ENCODE data around the gene SLC7A6.

Gene SLC7A6

DNA sequence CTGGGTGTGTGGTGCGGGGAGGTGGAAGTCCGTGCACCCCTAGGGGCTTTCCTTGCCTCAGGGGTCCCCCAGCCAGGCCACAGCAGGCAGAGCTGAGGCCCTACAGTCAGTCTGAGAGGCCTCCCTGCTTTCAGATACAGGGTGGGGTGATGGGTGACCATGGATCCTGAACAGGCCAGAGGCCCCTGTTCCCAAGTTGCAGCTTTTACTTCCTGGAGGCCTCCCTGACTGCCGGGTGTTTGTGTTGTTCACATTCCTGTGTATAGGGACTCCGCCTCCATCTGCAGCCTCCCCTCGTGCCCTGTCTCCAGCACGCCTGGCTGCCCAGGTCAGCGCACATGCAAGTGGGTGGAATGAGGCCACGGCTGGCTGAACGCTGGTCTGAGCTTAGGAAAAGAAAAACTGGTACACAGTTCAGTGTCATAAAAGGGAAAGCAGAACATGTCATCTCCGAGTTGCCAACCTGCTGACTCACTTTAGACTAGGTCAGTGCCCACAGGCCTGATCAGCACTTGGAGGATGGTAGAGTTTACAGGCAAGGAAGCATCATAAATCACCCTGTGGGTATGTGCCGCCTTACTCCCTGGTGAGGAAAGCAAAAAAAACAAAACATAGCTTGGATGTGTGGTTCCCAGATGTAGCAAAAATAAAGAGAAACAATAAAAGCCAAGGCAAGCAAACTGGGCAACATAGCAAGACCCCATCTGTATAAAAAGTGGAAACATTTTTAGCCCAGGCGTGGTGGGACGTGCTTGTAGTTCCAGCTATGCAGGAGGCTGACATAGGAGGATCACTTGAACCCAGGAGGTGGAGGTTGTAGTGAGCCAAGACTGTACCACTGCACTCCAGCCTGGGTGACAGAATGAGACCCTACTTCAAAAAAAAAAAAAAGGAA is 6.2 kb upstream of the SLC7A6 start:
- no peak for DNase-seq

GRCh38 chr16:68259007-68259825 is 5.1 kb upstream of the SLC7A6 start:
- DNase-seq, result no peak

- DNase-seq, result no peak
Measured at GRCh38 chr16:68263559-68264127, 683 bp upstream of the SLC7A6 start.

- DNase-seq, result no peak
Measured at GRCh38 chr16:68265078-68265920, 973 bp downstream of the SLC7A6 start.

DNA sequence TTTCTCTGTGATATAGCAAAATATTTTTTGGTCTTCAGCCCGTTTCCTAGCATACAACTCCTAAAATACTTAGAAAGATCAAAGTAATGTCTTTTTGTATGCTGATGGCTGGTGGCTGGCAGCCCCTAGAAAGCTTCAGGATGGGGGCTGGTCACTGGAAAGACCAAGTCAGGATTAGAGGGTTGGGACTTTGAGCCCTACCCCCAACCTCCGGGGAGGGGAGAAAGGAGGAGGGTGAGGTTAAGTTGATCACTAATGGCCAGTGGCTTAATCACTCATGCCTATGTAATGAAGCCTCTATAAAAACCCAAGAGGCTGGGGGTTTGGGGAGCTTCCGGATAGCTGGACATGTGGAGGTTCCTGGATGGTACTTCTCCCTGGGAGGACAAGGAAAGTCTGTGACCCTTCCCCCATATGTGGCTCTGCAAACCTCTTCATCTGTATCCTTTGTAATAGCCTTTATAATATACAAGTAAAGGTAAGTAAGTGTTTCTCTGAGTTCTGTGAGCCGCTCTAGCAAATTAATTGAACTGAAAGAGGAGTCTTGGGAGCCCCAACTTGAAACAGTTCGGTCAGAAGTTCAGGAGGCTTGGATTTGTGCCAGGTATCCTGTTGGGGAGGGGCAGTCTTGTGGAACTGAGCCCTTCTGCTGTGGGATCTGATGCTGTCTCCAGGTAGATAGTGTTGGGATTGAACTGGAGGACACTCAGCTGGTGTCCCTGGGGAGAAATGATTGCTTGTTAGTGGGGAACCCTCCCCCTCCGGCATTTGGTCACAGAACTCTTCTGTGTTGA is 3.5 kb downstream of the SLC7A6 start:
- peak; percentile 39 for DNase-seq

GRCh38 chr16:68269793-68270192 is 5.5 kb downstream of the SLC7A6 start:
- DNase-seq, result no peak

GRCh38 chr16:68270353-68270752 is 6.0 kb downstream of the SLC7A6 start:
- no peak for DNase-seq

- peak; percentile 76 for DNase-seq
Measured at GRCh38 chr16:68272507-68273209, 8.3 kb downstream of the SLC7A6 start.

GRCh38 chr16:68273459-68273858 is 9.1 kb downstream of the SLC7A6 start:
- no peak for DNase-seq

DNA sequence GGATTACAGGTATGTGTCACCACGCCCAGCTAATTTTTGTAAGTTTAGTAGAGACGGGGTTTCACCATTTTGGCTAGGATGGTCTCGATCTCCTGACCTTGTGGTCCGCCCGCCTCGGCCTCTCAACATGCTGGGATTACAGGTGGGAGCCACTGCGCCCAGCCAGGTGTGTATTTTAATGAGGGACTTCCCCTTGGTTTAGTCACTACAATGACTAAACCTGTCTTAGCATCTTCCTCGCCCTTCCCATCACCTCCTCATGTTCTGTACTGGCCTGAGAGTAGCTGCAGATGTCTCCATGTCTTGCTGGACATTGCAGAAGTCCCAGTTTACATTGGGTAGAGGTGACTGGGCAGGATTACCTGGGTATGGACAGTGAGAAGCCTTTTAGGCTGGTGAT is 9.6 kb downstream of the SLC7A6 start:
- no peak for DNase-seq

GRCh38 chr16:68274441-68274840 is 10.1 kb downstream of the SLC7A6 start:
- DNase-seq, result no peak

- peak; percentile 50 for DNase-seq
Measured at GRCh38 chr16:68275611-68276191, 11.4 kb downstream of the SLC7A6 start.

- DNase-seq, result no peak
Measured at GRCh38 chr16:68276223-68276622, 11.9 kb downstream of the SLC7A6 start.

GRCh38 chr16:68279726-68280558 is 15.6 kb downstream of the SLC7A6 start:
- DNase-seq, result no peak

DNA sequence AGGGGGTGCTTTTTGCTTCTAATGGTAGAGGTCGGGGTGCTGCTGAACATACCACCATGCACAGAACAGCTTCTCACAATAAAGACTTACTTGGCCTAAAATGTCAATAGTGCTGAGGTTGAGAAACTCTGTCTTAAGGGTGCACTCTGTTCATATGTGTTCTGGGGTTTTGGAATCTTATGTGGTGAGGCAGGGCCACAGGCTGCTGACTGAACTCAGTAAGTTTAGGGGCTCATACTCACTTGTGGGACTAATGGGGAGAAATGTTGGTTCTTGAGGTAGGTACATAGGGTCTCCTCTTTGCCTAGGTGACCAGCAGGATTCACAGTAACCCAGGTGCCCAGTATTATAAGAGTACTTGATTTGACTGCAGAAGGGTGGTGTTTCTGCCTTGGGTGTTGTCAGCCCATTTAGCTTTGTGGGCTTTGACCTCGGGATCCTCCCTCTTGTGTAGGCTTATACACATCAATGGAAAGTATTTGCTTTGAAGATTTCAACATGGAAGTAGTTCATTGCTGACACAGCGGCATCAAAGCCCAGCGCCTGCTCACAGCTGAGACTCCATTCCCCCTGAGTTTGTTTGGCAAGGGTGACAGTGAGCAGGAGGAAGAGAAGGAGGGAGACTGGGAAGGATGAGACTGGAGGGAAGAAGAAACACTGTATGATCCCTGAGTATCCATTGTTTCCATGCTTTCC is 17.2 kb downstream of the SLC7A6 start:
- no peak for DNase-seq

DNA sequence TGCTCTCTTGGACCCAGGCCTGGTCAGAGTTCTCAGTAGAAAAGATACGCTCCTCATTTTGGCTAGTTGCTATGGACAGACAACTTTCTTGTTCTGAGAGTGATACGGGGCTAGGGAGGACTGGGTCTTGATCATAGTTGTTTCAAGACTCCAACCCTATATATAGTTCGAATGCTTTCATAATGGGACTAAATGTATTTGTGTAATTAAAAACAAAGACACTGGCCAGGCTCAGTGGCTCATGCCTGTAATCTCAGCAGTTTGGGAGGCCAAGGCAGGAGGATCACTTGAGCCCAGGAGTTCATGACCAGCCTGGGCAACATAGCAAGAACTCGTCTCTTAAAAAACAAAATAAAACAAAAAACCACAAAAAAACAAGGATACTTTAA is 17.7 kb downstream of the SLC7A6 start:
- DNase-seq, result no peak

DNA sequence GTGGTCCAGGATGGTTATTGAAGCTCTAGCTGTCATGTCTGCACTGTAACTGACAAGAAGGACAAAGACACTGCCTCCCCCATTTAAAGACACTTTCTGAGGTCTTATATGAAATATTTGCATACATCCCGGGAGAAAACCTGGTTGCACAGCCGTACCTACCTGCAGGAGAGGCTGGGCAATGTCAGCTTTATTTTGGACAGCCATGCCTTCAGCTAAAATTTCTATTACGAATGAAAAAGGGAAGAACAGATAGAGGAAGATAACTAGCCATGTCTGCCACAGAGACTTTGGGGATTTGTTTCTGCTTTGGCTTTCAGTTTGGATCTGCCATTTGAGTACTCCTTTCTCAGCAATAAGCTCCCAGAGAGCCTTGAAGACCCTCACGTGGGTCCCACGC is 19.0 kb downstream of the SLC7A6 start:
- no peak for DNase-seq

GRCh38 chr16:68283801-68284598 is 19.7 kb downstream of the SLC7A6 start:
- DNase-seq, result no peak
